Measurements from ENCODE around the gene GATAD2B.

GATAD2B gene

DNA sequence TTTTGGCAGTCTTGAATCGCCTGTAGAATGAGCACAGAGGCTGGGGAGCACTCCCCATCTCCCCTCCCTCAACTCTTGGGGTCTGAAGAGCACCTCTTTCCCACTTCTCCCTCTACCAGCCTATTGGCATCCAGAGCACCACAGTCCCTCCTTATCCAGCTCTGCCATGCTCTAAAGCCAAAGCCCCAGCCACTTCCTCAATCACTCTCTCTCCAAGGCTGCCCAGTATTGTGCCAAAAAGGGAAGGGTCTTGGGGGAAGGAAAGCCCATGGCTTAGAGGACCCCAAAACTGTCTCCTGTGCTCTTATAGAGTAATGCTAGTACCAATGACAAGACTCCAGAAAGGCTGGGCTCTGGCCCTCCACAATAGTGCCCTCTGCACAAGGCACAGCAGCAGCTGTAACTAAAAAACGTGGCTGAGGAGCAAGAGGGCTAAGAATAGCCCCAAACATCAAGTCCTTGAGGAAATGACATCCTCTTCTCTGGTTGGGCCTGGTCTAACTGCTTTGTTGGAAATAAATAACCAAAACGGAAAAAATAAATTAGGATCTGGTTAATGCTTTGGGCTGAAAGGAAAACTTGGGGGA lies 119.2 kb downstream of the GATAD2B start:
- Histone ChIP-seq H3K27ac (replicated peaks) (no peak overlapping the region), H3K4me3 (replicated peaks; ENCODE audit: insufficient read depth, low read length) (no peak overlapping the region)

DNA sequence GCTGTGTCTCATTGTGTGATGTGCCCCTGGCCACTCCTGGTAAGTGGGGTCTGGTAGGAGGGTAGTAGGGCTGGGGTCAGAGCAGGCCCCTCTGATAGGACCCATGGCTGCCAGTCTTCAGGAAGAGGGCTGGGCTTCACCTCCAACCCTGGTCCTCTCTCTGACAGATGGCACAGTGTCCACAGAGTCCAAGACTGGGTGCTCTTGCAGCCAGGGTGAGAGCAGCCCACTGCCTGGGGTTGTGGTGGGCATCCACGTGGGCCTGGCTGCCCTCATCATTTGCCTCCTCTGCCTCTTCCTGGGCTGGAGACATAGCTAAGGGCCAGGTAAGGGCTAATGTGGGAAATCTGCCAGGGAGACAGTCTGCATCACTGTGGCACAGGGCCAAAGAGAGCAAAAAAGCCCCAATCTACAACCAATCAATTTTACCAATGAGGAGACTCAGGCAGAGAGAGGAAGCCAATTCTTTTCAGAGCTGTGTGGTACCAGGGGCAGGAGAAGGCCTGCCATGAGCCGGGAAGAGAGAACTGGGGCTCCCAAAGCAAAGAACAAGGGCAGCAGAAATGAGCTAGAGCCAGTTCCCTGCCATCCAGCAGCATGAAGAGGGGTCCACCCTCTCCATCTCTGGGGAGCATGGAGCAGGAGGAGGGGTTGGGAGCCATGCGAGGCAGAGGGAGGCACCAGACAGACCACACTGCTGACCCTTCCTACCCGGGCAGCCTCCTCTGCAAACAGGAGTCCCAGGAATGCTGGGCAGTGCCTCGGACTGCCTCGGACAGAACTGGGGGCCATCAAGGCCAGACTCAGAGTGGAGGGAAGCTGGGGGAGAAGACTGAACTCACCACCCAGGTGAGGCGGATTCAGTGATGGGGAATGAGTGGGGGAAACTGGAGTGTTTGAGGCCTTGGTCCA lies 120.7 kb downstream of the GATAD2B start:
- no peak for DNase-seq (ENCODE audit: low read depth in 1 of 2, low spot score in 1 of 2)
- TF ChIP-seq, protein P1, sequence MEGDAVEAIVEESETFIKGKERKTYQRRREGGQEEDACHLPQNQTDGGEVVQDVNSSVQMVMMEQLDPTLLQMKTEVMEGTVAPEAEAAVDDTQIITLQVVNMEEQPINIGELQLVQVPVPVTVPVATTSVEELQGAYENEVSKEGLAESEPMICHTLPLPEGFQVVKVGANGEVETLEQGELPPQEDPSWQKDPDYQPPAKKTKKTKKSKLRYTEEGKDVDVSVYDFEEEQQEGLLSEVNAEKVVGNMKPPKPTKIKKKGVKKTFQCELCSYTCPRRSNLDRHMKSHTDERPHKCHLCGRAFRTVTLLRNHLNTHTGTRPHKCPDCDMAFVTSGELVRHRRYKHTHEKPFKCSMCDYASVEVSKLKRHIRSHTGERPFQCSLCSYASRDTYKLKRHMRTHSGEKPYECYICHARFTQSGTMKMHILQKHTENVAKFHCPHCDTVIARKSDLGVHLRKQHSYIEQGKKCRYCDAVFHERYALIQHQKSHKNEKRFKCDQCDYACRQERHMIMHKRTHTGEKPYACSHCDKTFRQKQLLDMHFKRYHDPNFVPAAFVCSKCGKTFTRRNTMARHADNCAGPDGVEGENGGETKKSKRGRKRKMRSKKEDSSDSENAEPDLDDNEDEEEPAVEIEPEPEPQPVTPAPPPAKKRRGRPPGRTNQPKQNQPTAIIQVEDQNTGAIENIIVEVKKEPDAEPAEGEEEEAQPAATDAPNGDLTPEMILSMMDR (IDR thresholded peaks at IDR 0.05; ENCODE audit: insufficient read depth, low read length) = no peak
- no peak for TF ChIP-seq GABPA (IDR thresholded peaks at IDR 0.05; ENCODE audit: low read depth)
- no peak for TF ChIP-seq POLR2AphosphoS5 (IDR thresholded peaks at IDR 0.05; ENCODE audit: low read depth)
- TF ChIP-seq SPI1 (IDR thresholded peaks at IDR 0.05; ENCODE audit: borderline replicate concordance, low read depth) = no peak
- TF ChIP-seq, protein P2, sequence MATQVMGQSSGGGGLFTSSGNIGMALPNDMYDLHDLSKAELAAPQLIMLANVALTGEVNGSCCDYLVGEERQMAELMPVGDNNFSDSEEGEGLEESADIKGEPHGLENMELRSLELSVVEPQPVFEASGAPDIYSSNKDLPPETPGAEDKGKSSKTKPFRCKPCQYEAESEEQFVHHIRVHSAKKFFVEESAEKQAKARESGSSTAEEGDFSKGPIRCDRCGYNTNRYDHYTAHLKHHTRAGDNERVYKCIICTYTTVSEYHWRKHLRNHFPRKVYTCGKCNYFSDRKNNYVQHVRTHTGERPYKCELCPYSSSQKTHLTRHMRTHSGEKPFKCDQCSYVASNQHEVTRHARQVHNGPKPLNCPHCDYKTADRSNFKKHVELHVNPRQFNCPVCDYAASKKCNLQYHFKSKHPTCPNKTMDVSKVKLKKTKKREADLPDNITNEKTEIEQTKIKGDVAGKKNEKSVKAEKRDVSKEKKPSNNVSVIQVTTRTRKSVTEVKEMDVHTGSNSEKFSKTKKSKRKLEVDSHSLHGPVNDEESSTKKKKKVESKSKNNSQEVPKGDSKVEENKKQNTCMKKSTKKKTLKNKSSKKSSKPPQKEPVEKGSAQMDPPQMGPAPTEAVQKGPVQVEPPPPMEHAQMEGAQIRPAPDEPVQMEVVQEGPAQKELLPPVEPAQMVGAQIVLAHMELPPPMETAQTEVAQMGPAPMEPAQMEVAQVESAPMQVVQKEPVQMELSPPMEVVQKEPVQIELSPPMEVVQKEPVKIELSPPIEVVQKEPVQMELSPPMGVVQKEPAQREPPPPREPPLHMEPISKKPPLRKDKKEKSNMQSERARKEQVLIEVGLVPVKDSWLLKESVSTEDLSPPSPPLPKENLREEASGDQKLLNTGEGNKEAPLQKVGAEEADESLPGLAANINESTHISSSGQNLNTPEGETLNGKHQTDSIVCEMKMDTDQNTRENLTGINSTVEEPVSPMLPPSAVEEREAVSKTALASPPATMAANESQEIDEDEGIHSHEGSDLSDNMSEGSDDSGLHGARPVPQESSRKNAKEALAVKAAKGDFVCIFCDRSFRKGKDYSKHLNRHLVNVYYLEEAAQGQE (IDR thresholded peaks at IDR 0.05; ENCODE audit: insufficient replicate concordance, low read depth) = no peak
- Histone ChIP-seq H3K27ac (replicated peaks) (no peak overlapping the region), H3K27me3 (ENCODE audit: insufficient read depth, poor library complexity, severe bottlenecking) (no peaks in the 10 kb centered on the region), H3K4me3 (replicated peaks; ENCODE audit: insufficient read depth, low read length) (no peak overlapping the region)

More for the DNA sequence above, 119.2 kb downstream of the GATAD2B start:
- DNase-seq (ENCODE audit: low read depth in 1 of 2, low spot score in 1 of 2) = peak in 1 of 2 experiments; percentile 41
- no peaks in the 10 kb centered on the region for H3K27me3 ChIP-seq (ENCODE audit: insufficient read depth, poor library complexity, severe bottlenecking)
- TF ChIP-seq, protein P2 (IDR thresholded peaks at IDR 0.05; ENCODE audit: insufficient replicate concordance, low read depth) = no peak
- peak; percentile 91 for TF ChIP-seq SPI1 (IDR thresholded peaks at IDR 0.05; ENCODE audit: borderline replicate concordance, low read depth)
- TF ChIP-seq, protein P1 (IDR thresholded peaks at IDR 0.05; ENCODE audit: insufficient read depth, low read length) = no peak

DNA sequence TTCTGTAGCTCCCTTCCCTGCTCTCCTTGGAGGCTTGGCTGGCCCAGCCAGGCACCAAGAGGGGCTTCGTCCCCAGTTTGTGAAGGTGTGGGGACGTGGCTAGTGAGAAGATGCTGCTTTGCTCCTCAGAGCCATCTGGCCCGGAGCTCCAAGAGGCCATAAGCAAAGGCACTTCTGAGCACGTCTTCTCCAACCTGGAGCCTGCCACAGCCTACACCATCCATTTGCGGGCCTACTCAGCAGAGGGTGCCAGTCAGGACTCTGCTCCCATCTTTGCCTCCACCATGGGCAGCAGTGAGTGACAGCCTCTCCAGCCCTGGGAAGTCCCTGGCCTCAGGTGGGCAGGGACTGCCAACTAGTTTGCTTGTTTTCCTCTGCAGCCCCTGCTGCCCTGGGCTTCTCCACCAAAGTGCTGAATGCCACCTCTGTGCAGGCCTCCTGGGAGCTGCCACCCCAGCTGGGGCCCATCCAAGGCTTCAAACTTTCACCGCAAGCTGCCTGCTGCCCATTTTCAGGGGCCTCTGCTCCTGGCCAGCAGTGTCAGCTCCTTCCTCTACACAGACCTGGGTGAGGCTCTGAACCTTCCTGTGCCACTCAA lies 121.6 kb downstream of the GATAD2B start:
- no peaks in the 10 kb centered on the region for H3K27me3 ChIP-seq (ENCODE audit: insufficient read depth, poor library complexity, severe bottlenecking)
- no peak for DNase-seq (ENCODE audit: low read depth in 1 of 2, low spot score in 1 of 2)
- TF ChIP-seq, protein P1 (IDR thresholded peaks at IDR 0.05; ENCODE audit: insufficient read depth, low read length) = no peak
- TF ChIP-seq SPI1 (IDR thresholded peaks at IDR 0.05; ENCODE audit: borderline replicate concordance, low read depth) = no peak
- TF ChIP-seq GABPA (IDR thresholded peaks at IDR 0.05; ENCODE audit: low read depth) = no peak
- TF ChIP-seq POLR2AphosphoS5 (IDR thresholded peaks at IDR 0.05; ENCODE audit: low read depth) = no peak; the same call in 1 of the 2 replicates
- H3K27ac ChIP-seq (replicated peaks) = no peak overlapping the region
- no peak overlapping the region for H3K4me3 ChIP-seq (replicated peaks; ENCODE audit: insufficient read depth, low read length)
